Measurements from ENCODE around the gene CFAP410.
"Not testable (repeated sequence)": the region's sequence is repeated elsewhere in the genome, so short reads cannot be mapped to it uniquely, and the experiment has no call there.

The CFAP410 gene

DNA sequence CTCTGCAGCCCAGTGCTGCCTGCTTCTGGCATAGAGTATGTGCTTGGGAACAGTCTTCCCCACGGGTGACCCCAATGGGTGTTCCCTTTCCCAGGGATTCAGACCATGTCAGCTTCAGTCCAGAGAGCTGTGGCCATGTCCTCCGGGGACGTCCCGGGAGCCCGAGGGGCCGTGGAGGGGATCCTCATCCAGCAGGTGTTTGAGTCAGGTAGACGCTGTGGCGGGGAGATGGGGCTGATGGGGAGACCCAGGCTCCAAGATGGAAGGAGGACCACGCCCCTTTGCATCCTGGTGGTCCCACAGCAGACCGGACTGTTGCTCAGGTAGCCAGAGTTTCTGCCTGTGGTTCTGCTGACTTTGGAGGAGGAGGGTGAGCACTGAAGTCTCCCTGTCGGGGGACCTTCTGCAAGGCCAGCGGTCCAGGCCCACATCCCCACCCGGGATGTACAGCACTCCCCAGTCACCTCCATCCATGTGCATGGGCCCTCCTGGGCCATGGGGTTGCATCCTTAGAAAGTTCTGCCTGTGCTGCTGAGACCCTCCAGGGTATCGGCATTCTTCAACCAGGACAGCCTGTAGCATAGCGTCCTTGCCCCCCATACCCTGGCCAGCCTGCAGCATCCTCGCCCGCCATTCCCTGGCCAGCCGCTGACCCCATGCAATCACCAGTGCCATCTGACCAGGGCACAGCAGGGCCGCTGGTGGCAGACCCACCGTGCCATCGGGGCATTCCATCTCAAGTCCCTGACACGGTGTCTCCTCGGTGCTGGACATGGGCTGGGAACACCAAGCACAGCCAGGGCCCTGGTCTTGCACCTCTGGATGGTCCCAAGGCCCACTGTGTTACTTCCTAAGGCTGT, 50.7 kb downstream of the CFAP410 start:
- in situ Hi-C loops (cut with MboI; ENCODE audit: low sequenced_read_pairs) = no loop called here

DNA sequence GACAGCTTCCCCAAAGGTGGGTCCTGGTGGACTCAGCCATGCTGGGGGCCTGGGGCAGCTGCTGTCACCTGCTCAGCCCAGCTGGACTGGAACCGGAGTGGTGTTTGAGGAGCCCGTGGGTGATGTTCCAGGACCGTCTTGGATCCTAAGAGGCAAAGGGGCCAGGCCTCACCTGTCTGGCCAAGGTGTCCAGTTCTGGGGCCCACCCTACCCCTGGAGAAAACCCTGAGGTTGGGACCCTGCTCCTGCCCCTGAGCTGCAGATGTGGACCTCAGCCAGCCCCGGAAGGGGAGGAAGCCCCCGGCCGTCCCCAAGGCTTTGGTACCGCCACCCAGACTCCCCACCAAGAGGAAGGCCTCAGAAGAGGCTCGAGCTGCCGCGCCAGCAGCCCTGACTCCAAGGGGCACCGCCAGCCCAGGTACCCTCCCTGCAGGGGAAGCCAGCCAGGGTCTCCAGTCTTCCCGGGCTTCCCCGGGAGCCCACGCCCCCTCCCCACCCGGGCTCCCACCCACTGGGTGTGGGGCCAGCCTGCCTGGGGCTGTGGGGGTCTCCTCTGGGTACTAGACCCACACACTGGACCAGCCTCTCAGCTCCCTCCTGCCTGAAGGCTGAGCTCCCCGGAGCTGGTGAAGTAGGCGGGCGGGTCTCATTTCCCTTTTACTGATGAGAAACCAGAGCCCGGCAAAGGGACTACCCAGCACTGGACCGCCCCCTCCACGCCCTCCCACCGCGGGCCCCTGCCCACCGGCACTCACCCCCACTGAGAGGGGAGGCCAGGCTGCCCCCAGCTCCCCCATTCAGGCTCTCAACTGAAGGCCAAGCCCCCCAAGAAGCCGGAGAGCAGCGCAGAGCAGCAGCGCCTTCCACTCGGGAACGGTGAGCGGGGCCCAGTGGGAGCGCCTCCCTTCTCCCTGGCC, 52.2 kb downstream of the CFAP410 start:
- in situ Hi-C loops (cut with MboI; ENCODE audit: low sequenced_read_pairs) = no loop called here

DNA sequence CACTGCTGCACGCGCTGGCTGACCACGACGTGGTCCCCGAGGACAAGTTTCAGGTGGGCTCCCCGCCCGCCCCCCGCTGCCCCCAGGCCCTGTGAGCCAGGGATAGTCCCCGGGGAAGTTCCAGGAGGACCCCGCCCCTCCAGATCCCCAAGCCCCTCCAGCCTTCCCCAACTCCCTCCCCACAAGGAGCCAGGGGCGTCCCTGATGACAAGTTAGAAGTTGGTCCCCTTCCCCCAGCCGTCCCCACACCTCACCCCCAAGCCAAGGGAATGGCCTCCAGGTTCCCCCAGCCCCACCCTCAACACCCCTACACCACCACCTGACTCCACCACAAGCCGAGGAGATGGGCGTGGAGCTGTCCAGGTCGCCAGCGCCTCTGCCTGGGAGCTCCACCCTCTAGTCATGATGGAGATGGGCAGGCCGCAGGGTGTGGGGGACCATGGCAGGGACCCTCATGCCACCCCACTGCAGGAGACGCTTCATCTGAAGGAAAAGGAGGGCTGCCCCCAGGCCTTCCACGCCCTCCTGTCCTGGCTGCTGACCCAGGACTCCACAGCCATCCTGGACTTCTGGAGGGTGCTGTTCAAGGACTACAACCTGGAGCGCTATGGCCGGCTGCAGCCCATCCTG, 53.0 kb downstream of the CFAP410 start:
- in situ Hi-C loops (cut with MboI; ENCODE audit: low sequenced_read_pairs) = no loop called here

GRCh38 chr21:44285138-44285992, 53.8 kb downstream of the CFAP410 start, which contains the start of gene AIRE:
Gene AIRE (plus strand): TSS chr21:44285876. CDS start chr21:44286007, 131 bp downstream.
- in situ Hi-C loops (cut with MboI; ENCODE audit: low sequenced_read_pairs) = no loop called here

- in situ Hi-C loops (cut with MboI; ENCODE audit: low sequenced_read_pairs) = no loop called here
Observed at GRCh38 chr21:44283948-44284347, 55.2 kb downstream of the CFAP410 start.

GRCh38 chr21:44283211-44283785, 55.9 kb downstream of the CFAP410 start:
- in situ Hi-C loops (cut with MboI; ENCODE audit: low sequenced_read_pairs) = not testable (repeated sequence)

- in situ Hi-C loops (cut with MboI; ENCODE audit: low sequenced_read_pairs) = no loop called here
Observed at GRCh38 chr21:44282370-44282769, 56.8 kb downstream of the CFAP410 start.

DNA sequence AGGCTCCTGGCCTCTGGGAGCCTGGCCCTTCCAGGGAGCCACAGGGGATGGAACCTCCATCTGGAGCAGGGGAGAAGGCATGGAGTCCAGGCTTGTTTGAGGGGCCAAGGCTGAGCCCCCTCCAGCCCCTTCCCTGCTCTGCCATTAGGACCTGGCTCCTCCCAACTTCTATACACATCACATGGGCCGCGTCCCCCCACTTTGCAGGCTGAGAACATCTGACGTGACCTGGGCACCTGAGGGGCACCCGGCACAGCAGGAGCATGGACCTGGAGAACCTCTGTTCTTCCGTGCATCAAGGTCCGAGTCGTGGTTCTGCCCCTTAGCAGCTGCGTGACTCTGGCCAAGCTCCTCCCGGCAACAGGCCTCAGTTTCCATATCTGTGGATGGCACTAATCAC, 57.4 kb downstream of the CFAP410 start:
- in situ Hi-C loops (cut with MboI; ENCODE audit: low sequenced_read_pairs) = no loop called here

DNA sequence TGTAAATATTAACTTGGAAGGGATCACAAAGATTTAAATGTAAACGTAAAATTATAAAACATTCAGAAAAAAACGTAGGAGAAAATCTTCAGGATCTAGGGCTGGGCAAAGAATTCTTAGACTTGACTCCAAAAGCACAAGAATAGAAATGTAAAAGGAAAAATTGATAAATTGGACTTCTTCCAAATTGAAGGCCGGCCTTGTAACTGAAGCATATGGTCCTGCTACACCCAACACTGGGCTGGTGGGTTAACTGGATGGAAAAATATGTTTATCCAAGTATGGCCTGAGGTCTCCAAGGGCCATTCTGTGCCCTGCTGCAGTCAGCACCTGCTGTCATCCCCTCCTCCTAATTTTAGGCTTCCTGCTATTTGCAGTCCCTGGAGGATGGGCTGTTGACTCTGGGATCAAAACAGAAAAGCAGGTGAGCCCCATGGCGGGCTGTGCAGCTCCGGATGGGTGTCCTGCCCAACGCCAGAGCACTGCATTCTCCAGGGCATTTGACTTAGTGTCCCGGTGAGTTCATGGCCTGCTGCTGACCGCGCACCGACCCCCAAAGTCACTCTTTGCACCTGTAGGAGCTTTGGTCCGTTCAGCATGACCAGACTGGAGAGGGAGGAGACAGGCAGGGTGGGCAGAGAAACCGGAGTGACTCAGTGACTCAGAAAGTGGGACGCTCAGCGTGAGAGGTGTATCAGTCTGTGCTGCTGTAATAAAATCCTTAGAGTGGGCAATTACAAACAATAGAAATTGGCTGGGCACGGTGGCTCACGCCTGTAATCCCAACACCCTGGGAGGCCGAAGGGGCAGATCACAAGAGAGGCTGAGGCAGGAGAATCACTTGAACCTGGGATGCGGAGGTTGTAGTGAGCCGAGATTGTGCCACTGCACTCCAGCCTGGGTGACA, 59.6 kb downstream of the CFAP410 start:
- in situ Hi-C loops (cut with MboI; ENCODE audit: low sequenced_read_pairs) = no loop called here
